ENCODE data around the gene POP5.

Gene POP5

DNA sequence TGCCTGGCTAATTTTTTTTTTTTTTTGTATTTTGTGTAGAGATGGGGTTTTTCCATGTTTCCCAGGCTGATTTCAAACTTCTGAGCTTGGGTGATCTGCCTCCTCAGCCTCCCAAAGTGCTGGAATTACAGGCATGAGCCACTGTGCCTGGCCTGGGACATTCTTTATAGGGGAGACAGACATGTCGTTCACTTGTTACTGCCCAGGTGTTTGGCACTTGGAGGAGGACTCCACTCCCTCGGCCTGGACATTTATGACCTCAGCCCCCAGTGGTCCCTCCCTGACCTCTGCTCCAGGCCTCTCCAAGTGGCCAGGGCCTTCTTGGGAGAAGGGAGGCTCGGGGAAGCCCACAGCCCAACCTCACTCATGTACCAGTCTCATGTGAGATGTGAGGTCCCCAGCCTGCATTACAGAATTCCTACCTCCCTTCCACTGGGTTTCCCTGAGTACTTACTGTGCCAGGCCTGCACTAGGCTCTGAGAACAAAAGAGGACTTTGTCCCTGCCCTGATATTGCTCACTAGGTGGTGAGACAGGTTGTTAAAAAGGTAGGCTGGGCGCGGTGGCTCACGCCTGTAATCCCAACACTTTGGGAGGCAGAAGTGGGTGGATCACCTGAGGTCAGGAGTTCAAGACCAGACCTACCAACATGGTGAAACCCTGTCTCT is 9.7 kb upstream of the POP5 start:
- DNase-seq (ENCODE audit: extremely low read depth in 1 of 2, low read depth in 1 of 2) = no peak

DNA sequence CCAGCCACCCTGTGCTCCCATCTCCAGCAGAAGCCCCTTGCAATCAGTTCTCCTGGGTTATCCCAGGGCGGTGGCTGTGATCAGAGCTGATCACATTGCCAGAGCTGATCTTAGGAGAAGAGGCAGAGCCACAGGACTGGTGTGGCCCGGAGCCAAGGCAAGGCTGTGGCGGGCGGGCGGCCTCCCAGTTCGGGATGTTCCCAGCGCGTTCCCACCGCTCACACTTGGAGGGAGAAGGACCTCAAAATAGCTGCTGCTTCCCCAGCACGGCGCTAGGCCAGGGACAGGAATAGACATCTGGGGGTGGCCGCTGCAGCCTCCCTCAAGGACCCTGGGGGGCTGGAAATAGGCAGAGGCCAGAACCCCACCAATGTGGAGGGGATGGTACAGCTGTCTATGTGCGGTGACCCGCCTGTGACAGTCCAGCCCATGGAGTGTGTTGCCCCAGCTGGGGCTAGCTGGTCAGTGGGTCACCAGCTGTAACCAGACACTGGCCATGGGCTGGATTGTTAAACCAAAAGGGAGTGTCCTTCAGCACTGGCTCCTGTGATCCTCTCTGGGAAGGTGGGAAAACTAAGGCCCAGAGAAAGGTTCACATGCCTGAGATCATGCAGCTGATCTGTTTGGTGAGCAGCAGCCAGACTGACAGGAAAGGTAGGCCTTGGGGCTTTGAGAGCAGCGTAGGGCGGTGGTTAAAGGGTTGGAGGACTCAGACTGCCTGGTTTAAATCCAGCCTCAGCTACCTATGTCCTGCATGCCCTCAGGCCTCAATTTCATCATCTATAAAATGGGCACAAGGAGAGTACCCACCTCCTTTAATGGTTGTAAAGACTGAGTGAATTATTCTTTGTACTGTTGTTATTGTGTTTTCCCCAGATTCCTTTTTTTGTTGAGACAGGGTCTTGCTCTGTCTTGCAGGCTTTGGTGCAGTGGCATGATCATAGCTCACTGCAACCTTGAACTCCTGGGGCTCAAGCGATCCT is 8.0 kb upstream of the POP5 start:
- no peak for DNase-seq (ENCODE audit: extremely low read depth in 1 of 2, low read depth in 1 of 2)

GRCh38 chr12:120588371-120588770 is 7.2 kb upstream of the POP5 start:
- DNase-seq (ENCODE audit: extremely low read depth in 1 of 2, low read depth in 1 of 2) = no peak

GRCh38 chr12:120586860-120587259 is 5.7 kb upstream of the POP5 start:
- no peak for DNase-seq (ENCODE audit: extremely low read depth in 1 of 2, low read depth in 1 of 2)

GRCh38 chr12:120586206-120586605 is 5.0 kb upstream of the POP5 start:
- DNase-seq (ENCODE audit: extremely low read depth in 1 of 2, low read depth in 1 of 2) = no peak

DNA sequence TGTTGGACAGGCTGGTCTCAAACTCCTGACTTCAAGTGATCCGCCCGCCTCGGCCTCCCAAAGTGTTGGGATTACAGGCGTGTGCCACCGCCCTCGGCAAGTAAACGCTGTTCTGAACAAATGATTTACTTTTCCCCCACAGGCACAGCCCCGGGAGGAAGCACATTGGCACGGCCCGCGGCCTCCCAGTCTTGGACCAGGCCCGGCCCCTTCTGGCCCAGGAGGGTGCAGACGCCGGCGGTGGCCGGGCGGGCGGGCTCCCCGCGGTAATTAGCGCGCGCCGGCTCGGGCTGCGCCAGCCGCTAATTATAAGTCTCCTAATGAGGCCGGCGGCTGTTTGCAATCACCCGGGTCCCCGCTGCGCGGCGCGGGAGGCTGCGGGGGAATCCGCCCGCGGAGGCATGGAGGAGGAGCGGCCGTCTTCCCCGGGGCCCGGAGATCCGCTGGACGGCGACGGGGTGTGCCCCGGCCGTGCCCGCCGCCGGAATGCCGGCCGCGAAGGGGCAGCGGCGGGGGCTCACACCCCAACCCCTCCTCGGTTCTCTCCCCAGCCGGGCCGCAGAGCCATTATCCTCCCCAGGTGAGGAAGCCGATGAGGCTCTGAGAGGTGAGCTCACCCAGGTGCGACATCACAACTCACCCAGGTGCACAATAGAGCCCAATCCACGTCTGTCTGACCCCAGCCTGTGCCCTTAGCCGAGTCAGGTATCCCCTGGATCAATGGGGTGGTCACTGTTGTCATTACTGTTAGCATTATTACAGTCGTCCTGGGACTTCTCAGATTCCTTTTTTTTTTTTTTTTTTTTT is 3.3 kb upstream of the POP5 start:
- peak in 1 of 2 donors; percentile 36 for DNase-seq (ENCODE audit: extremely low read depth in 1 of 2, low read depth in 1 of 2)

GRCh38 chr12:120583478-120584030 is 2.4 kb upstream of the POP5 start:
- DNase-seq (ENCODE audit: extremely low read depth in 1 of 2, low read depth in 1 of 2) = peak; percentile 56 to 79

DNA sequence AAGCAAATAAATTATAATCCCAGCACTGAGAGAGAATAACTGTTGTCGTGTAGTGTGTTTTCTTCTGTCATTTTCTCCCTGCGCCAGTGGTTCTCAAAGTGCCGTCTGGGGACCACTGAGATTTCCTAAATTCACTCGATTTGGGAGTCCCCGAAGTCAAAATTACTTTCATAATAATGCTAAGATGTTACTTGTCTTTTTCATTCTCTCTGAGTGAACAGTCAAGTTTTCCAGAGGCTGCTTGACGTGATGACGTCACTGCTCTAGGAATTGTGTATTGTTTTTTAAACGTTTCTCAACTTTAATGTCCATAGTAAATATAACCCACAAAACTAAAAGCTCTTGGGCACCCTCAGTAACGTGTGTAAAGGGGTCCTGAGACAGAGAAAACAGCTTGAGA is 796 bp upstream of the POP5 start:
- DNase-seq (ENCODE audit: extremely low read depth in 1 of 2, low read depth in 1 of 2) = no peak

DNA sequence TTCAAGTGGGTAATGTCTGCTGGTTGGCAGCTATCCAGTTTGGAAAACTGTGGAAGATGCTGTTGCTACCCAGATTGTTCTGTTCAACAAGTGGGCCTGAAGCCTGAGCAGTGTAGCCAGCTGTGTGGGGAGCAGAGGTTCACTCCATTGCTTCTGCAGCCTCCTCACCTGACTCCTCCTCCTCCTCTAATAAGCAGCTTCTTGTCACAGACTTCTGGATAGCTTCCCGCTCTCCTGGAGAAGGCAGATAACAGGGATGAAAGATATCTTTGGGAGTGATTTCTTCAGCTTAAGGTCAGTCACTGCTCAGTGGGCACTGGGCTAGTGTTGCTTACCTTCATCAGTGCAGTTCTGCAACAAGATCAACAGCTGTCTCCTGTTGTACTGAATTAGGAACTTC is 2.0 kb downstream of the POP5 start:
- no peak for DNase-seq (ENCODE audit: extremely low read depth in 1 of 2, low read depth in 1 of 2)

- DNase-seq (ENCODE audit: extremely low read depth in 1 of 2, low read depth in 1 of 2) = no peak
Measured at GRCh38 chr12:120574106-120574505, 7.1 kb downstream of the POP5 start.

GRCh38 chr12:120573560-120573959 is 7.6 kb downstream of the POP5 start:
- DNase-seq (ENCODE audit: extremely low read depth in 1 of 2, low read depth in 1 of 2) = no peak

- DNase-seq (ENCODE audit: extremely low read depth in 1 of 2, low read depth in 1 of 2) = no peak
Measured at GRCh38 chr12:120571299-120571698, 9.9 kb downstream of the POP5 start.

DNA sequence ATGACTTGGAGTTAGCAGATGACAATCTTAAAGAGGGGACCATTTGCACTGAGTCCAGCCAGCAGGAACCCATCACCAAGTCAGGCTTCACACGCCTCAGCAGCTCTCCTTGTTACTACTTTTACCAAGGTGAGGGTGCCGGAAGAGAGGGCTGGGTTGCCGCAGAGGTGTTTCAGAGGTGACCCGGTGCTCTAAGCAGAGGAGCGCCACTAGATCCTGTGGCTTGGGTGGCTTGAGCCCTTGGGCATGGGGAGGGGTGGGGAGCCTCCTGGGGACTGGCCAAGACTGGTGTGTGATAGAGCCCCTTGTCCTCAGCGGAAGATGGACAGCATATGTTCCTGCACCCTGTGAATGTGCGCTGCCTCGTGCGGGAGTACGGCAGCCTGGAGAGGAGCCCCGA is 17.7 kb downstream of the POP5 start:
- no peak for DNase-seq (ENCODE audit: extremely low read depth in 1 of 2, low read depth in 1 of 2)

GRCh38 chr12:120562906-120563305 is 18.3 kb downstream of the POP5 start:
- no peak for DNase-seq (ENCODE audit: extremely low read depth in 1 of 2, low read depth in 1 of 2)

- no peak for DNase-seq (ENCODE audit: extremely low read depth in 1 of 2, low read depth in 1 of 2)
Measured at GRCh38 chr12:120557589-120557988, 23.6 kb downstream of the POP5 start.

- DNase-seq (ENCODE audit: extremely low read depth in 1 of 2, low read depth in 1 of 2) = no peak
Measured at GRCh38 chr12:120554678-120555077, 26.5 kb downstream of the POP5 start.

DNA sequence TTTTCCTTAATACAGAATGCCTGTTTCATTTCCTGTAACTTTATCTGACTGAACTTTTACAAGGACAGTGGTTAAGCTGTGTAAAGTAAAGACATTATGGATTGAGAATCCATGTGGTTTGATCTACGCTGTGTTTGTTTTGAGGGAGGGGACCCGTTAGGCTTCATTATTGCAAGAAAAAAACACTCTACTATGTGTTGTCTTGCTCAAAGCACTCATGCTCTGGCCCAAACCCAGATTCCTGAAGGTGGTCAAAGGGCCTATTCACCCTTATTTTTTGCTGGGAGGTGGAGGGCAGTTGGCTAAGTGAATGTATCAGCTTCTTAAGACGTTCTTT is 35.2 kb downstream of the POP5 start:
- no peak for DNase-seq (ENCODE audit: extremely low read depth in 1 of 2, low read depth in 1 of 2)

DNA sequence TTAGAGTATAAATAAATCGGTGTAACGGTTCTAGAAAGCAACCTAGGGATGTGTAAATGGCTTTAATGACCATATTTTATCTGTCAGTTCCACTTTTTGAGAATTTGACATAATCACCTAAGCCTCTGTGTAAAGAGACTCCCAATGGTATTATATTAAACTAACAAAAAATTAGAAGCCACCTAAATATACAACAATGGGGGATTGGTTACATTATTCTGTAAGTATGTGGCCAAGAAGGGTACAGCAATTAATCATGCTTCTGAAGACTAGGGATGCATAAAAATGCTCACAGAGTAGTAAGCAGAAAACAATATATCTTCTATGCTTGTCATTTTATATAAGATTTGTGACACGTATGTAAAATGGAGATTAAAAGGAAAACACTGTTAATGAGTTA is 36.5 kb downstream of the POP5 start:
- no peak for DNase-seq (ENCODE audit: extremely low read depth in 1 of 2, low read depth in 1 of 2)

DNA sequence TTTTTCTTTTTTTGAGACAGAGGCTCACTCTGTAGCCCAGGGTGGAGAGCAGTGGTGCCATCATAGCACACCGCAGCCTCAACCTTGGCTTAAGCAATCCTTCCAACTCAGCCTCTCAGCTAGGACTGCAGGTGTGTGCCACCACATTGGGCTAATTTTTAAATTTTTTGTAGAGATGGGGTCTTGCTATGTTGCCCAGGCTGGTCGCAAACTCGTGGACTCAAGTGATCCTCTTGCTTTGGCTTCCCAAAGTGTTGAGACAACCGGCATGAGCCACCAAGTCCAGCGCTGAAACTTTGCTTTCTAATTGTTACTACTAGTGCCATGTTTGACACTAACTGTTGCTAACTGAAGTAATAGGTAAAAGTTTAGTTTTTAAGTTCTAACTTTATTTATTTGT is 39.0 kb downstream of the POP5 start:
- no peak for DNase-seq (ENCODE audit: extremely low read depth in 1 of 2, low read depth in 1 of 2)

DNA sequence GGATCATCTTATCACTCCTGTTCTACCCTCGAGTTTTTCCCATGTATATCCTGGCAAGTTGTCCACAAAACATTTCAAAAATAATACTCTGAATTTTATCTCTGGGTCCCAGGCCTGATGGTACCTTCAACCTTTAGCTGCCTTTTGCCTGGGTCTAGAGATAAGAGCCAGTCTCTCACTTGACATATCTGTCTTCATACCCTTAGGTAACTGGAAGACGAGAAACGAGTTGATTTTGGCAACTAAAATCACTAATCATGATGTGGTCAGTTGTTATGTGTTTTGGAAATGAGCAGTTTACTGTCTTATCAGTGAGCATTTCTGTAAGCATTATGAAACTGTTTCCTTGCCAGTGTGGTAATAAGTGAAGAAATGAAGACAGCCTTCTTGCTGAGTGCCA is 40.8 kb downstream of the POP5 start:
- DNase-seq (ENCODE audit: extremely low read depth in 1 of 2, low read depth in 1 of 2) = no peak

DNA sequence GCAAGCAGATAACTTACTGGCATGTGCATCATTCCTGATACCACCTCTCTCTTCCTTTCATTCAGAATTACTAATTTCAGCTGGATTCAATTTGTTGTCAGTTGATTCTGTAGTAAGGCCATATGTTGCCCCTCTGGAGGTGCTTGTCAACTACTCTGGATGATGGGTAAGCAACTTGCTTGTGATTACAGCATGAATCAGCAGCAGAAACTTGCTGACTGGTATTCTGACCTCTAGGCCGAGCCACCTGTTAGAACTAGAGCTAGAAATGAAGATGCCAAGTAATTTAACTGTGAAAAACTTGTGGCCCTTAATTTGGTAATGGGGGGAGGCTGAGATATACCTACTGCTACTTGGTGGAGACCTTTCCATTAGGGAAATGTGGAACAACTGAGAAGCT is 41.9 kb downstream of the POP5 start:
- DNase-seq (ENCODE audit: extremely low read depth in 1 of 2, low read depth in 1 of 2) = no peak

All from activated CD8-positive, alpha-beta memory T cell treated with anti-CD3 and anti-CD28 coated beads for 1 hour (primary cell).